ENCODE measurements around the gene HSP90AB1. TPM values are rescaled to one million over a fixed set of nuclear protein-coding genes. Genes with fewer than 3 reads are reported as not detected.
A peak's percentile ranks its signal among the peaks of the same experiment; 100 is the strongest.

HSP90AB1 gene
- total and polyA plus RNA-seq, 2 of the 8 experiments (the other 6 are each of a cell fraction or from before 2014, with no cell fraction given), result 1,564 to 2,297 TPM

DNA sequence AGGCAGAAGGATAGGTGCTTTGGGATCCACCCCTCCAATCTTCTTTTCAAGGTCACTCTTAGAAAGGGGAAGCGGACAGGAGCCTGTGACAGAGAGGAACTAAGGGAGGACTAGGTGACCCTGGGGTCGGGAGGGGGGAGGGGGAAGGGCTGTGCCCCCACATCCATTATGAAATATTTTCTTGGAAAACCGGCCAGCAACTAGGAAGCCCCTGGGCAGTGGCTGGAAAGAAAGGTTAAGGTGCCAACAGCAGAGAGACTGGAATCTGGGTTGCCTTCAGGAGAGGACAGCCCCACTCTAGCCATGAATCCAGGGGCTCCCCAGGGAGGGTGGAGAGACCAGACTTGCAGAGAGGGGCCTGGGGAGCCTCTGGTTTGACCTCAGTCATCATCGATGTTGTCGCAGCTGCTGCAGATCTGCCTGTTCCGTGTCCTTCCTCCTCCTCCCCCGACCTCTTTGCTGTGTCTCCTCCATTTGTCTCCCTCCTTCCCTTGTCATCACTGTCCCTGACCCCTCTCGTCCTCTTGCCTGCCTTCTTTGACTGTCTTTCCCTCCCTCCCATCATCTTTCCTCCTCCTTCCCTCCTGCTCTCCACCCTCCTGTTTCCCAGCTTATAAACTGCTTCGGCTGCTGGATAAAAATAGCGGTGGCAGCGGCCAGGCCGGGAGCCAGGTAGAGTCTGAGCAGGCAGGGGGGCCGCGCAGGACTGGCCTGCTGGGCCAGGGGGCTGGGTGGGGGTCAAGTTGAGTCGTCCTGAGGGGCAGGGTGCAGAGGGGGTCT is 20.3 kb upstream of the HSP90AB1 start:
- Histone ChIP-seq H2BK120ac (replicated peaks; ENCODE audit: low read depth, low read length) (no peak overlapping the region), H2BK20ac (ENCODE audit: low read length) (no peak overlapping the region), H3K27ac (ENCODE audit: low read depth, low read length) (no peak overlapping the region; the same call in 1 of the 2 replicates), H3K36me3 (ENCODE audit: control insufficient read depth in 2 of 4, insufficient read depth in 4 of 4, low read length in 3 of 4) (peaks cover 16 to 34% (median 28%) of the 10 kb centered on the region in 4 experiments; a peak in 7 of 8 replicates), H3K9ac (replicated peaks in 1 of 4; ENCODE audit: extremely low read depth in 1 of 4, low read depth in 3 of 4, low read length in 3 of 4) (no peak overlapping the region), H3K14ac (ENCODE audit: insufficient read length) (no peak overlapping the region), H2AFZ (ENCODE audit: low read length) (no peak overlapping the region), H3K27me3 (replicated peaks in 1 of 4; ENCODE audit: control insufficient read depth in 3 of 4, extremely low read depth in 1 of 4, insufficient read depth in 3 of 4, low read length in 3 of 4) (no peaks in the 10 kb centered on the region), H4K20me1 (replicated peaks in 1 of 2; ENCODE audit: control insufficient read depth in 1 of 2, insufficient read depth in 2 of 2, low read length in 2 of 2) (peaks cover 30 to 43% of the 10 kb centered on the region in 2 experiments), H3K4me2 (ENCODE audit: insufficient read depth in 1 of 2, low read depth in 2 of 2, low read length in 2 of 2) (peak overlapping the region; percentile 94 to 95), H3K9me3 (ENCODE audit: insufficient read depth in 2 of 2, low read depth in 1 of 2, low read length in 1 of 2) (no peaks in the 10 kb centered on the region), H3K79me2 (ENCODE audit: control insufficient read depth in 1 of 2, insufficient read depth in 2 of 2, low read length in 2 of 2) (peaks cover 10 to 48% of the 10 kb centered on the region in 2 experiments; a peak in 3 of 4 replicates), H3K56ac (replicated peaks; ENCODE audit: insufficient read length, low read depth, low read length) (no peak overlapping the region), H3K4ac (replicated peaks; ENCODE audit: insufficient read length, low read depth, low read length) (no peak overlapping the region), H4K91ac (replicated peaks; ENCODE audit: insufficient read length, low read length) (no peak overlapping the region), H4K8ac (ENCODE audit: extremely low read depth, insufficient read depth, low read length) (no peak overlapping the region), H3K18ac (ENCODE audit: extremely low read depth, low read length) (no peak overlapping the region), H2BK12ac (ENCODE audit: low read depth, low read length) (no peak overlapping the region), H3K23ac (ENCODE audit: insufficient read length) (no peak overlapping the region), H3K4me3 (ENCODE audit: extremely low read depth in 1 of 4, insufficient read depth in 2 of 4, low read depth in 3 of 4, low read length in 4 of 4) (peak overlapping the region in 1 of 4 experiments; percentile 29; a peak in 1 of 8 replicates), H3K23me2 (ENCODE audit: low read depth, low read length) (peaks cover 16% of the 10 kb centered on the region), H3K79me1 (ENCODE audit: low read depth, low read length) (peaks cover 25% of the 10 kb centered on the region), H3K4me1 (replicated peaks in 1 of 4; ENCODE audit: control insufficient read depth in 3 of 4, insufficient read depth in 4 of 4, low read length in 3 of 4) (peaks cover 15 to 40% (median 32%) of the 10 kb centered on the region in 4 experiments), H2BK15ac (ENCODE audit: low read length) (0 out of 2 replicates have a peak overlapping the region, but pooled peaks have one; percentile 92), H4K5ac (ENCODE audit: insufficient read length, low read depth, low read length) (no peak overlapping the region), H2BK5ac (ENCODE audit: low read depth, low read length) (no peak overlapping the region; the same call in 1 of the 2 replicates), H2AK5ac (ENCODE audit: low read depth, low read length) (no peak overlapping the region)
- 83% methylated on average over 13 of the region's 15 CpGs; no CpG with 5 or more reads in 1 of the 2 experiments for WGBS, 2 experiments (ENCODE audit: extremely low coverage in 1 of 2, insufficient coverage in 1 of 2, insufficient read length in 1 of 2, insufficient replicate concordance in 2 of 2, low coverage in 1 of 2, low lambda C conversion rate in 2 of 2, missing lambda C conversion rate in 1 of 2)
- FAIRE-seq, result no peak
- no peak for DNase-seq (ENCODE audit: low read depth in 1 of 2, low spot score in 2 of 2)
- TF ChIP-seq EZH2 (IDR thresholded peaks at IDR 0.05; ENCODE audit: low read depth, low read length, severe bottlenecking) (no peak), ASH2L (IDR thresholded peaks at IDR 0.05; ENCODE audit: low read length) (no peak)
- POLR2A ChIA-PET (ENCODE audit: partially characterized antibody), result interaction anchor here (0.8 to 21.0 kb wide), 11 partner anchors 9 to 102 kb away, joined by 3 to 477 read pairs (median 6); partner anchors contain the start of genes HSP90AB1 and SLC35B2
- CTCF ChIA-PET (ENCODE audit: partially characterized antibody), result interaction anchor here (1.0 to 19.4 kb wide), 11 partner anchors 9 to 130 kb away, joined by 3 to 287 read pairs (median 14); partner anchors contain the start of genes HSP90AB1 and SLC35B2
